Measurements from ENCODE around the gene ABR. TPM values are rescaled to one million over a fixed set of nuclear protein-coding genes. Genes with fewer than 3 reads are reported as not detected.
A peak's percentile ranks its signal among the peaks of the same experiment; 100 is the strongest.

ABR gene
- total and polyA plus RNA-seq, 4 donors = 41.8 to 172 (median 120) TPM

GRCh38 chr17:1010586-1010985 lies 169.2 kb downstream of the ABR start:
- intact Hi-C loops (cut with DNase I) = no loop called here
- peaks cover 0 to 3% of the 10 kb centered on the region in 2 donors for H3K4me1 ChIP-seq (ENCODE audit: control insufficient read depth in 1 of 2, insufficient read depth in 2 of 2, low read length in 2 of 2)
- H3K36me3 ChIP-seq (ENCODE audit: control insufficient read depth in 1 of 2, insufficient read depth in 2 of 2, low read length in 1 of 2) = peaks cover 0 to 2% of the 10 kb centered on the region in 2 donors
- WGBS, 2 donors = 80 to 83% methylated on average over 14 of the region's 14 CpGs
- no peak overlapping the region for H3K4me3 ChIP-seq (ENCODE audit: low read length in 2 of 2)
- H3K9me3 ChIP-seq (ENCODE audit: control insufficient read depth, low read length) = no peaks in the 10 kb centered on the region
- ATAC-seq (ENCODE audit: low FRiP score) = no peak
- DNase-seq = peak in 1 of 2 donors; percentile 46
- no peak overlapping the region for H3K27ac ChIP-seq (ENCODE audit: low read depth in 1 of 2, low read length in 2 of 2)
- H3K27me3 ChIP-seq (ENCODE audit: control insufficient read depth in 1 of 2, insufficient read depth in 2 of 2, low read length in 1 of 2) = no peaks in the 10 kb centered on the region

DNA sequence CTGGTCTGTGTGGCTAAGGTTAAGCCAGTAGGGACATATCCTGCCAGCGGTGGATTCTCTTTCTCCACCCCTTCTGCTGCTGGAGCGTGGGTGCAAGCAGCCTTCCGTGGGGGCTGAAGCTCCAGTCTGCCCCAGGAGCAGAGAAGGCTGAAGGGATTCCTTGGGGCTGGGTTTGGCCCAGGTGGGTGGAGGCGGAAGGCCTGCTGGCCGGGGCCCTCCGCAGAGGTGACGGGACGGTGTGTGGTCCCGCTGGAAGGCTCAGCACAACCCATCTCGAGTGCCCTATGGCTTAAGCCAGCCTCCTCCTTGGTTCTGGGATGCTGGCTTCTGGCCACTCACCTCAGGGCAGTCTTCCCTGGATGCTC lies 169.7 kb downstream of the ABR start:
- intact Hi-C loops (cut with DNase I) = no loop called here
- ATAC-seq (ENCODE audit: low FRiP score) (no peak), DNase-seq (no peak)
- peaks cover 0 to 2% of the 10 kb centered on the region in 2 donors for H3K36me3 ChIP-seq (ENCODE audit: control insufficient read depth in 1 of 2, insufficient read depth in 2 of 2, low read length in 1 of 2)
- peaks cover 0 to 5% of the 10 kb centered on the region in 2 donors for H3K4me1 ChIP-seq (ENCODE audit: control insufficient read depth in 1 of 2, insufficient read depth in 2 of 2, low read length in 2 of 2)
- H3K27ac ChIP-seq (ENCODE audit: low read depth in 1 of 2, low read length in 2 of 2) = peak overlapping the region in 1 of 2 donors; percentile 9
- no peaks in the 10 kb centered on the region for H3K27me3 ChIP-seq (ENCODE audit: control insufficient read depth in 1 of 2, insufficient read depth in 2 of 2, low read length in 1 of 2)
- H3K4me3 ChIP-seq (ENCODE audit: low read length in 2 of 2) = no peak overlapping the region
- WGBS, 2 donors = 73 to 75% methylated on average over 10 of the region's 10 CpGs
- H3K9me3 ChIP-seq (ENCODE audit: control insufficient read depth, low read length) = no peaks in the 10 kb centered on the region

DNA sequence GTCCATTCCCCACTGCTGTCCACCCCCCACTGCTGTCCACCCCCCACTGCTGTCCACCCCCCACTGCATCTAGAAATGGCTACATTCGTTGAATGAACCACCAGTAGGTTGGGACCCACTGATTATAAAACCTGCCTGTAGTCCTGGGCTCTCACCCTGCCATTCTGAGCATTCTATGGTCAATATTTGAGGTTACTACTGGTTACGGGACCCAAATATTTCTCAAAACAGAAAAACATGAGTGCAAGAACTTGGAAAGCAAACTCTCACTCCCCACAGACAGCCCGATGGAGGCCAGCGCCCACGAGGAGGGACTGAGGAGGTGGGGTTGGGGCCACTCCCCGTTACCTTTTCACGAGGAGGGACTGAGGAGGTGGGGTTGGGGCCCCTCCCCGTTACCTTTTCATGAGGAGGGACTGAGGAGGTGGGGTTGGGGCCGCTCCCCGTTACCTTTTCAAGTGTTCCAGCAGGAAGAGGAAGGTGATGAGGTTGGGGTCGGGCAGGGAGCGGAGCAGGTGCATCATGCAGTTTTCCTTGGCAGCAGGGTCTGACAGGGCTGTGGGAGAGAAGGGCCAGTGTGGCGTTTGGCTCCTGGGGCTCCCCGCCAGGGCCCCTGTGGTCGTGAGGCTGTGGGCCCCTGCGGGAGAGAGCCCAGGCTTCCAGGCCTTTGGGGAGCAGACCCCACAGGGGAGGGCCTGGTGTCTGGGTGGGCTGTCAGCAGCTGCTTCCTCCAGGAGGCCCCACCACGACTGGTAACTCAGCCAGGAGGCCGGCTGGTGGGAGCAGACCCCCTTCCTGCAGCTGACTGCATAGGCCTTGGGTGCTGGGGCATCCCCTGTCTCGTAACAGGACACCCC lies 170.3 kb downstream of the ABR start:
- H3K36me3 ChIP-seq (ENCODE audit: control insufficient read depth in 1 of 2, insufficient read depth in 2 of 2, low read length in 1 of 2) = peaks cover 0 to 2% of the 10 kb centered on the region in 2 donors
- H3K4me3 ChIP-seq (ENCODE audit: low read length in 2 of 2) = no peak overlapping the region
- intact Hi-C loops (cut with DNase I) = loop anchor here (5.0 to 10.0 kb wide), 2 partner anchors 38 to 95 kb away; no protein-coding TSS in a partner anchor
- peak; percentile 42 to 70 for DNase-seq
- no peak for ATAC-seq (ENCODE audit: low FRiP score)
- H3K27ac ChIP-seq (ENCODE audit: low read depth in 1 of 2, low read length in 2 of 2) = peak overlapping the region in 1 of 2 donors; percentile 9
- WGBS, 2 donors = 64 to 68% methylated on average over 18 to 19 of the region's 19 CpGs
- H3K9me3 ChIP-seq (ENCODE audit: control insufficient read depth, low read length) = no peaks in the 10 kb centered on the region
- peaks cover 0 to 5% of the 10 kb centered on the region in 2 donors for H3K4me1 ChIP-seq (ENCODE audit: control insufficient read depth in 1 of 2, insufficient read depth in 2 of 2, low read length in 2 of 2)
- no peaks in the 10 kb centered on the region for H3K27me3 ChIP-seq (ENCODE audit: control insufficient read depth in 1 of 2, insufficient read depth in 2 of 2, low read length in 1 of 2)

DNA sequence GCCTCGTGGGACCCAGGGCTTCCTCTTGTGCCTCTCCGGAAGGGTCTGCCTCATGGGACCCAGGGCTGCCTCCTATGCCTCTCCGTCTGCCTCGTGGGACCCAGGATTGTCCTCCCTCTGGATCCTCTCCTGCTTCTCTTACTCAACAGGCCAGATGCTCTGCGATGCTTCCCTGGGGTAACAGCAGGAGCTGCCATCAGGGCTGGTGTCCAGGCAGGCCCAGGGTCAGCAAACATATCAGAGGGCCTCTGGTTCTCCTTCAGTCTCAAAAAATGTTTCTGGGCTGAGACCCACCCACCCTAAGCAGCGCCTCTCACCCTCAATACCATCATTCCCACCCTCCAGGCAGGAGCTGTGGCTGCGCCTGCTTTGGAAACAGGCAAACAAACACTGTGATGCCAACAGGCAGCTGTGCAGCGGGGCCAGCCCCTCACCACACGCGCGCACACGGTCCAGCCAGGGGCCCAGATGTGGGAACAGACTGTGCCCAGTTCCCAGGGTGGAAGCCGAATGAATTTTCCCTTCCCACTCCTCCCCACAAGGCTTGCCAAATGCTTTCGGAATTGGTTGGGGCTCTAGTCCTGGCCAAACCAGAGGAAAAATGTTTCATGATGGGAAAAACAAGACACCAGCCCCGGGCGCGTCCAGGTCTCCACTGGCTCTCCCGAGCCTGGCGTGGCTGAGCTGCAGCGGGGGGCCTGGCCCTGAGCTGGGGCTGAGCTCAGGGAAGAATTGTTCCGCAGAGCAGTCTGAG lies 171.6 kb downstream of the ABR start:
- intact Hi-C loops (cut with DNase I) = loop anchor here (5.0 to 10.0 kb wide), 2 partner anchors 39 to 97 kb away; no protein-coding TSS in a partner anchor
- 5 to 8% methylated on average over 20 to 21 of the region's 21 CpGs for WGBS, 2 donors
- ATAC-seq (ENCODE audit: low FRiP score) (peak; percentile 80), DNase-seq (peak; percentile 74 to 87)
- Histone ChIP-seq H3K4me1 (ENCODE audit: control insufficient read depth in 1 of 2, insufficient read depth in 2 of 2, low read length in 2 of 2) (peaks cover 0 to 5% of the 10 kb centered on the region in 2 donors), H3K9me3 (ENCODE audit: control insufficient read depth, low read length) (no peaks in the 10 kb centered on the region), H3K36me3 (ENCODE audit: control insufficient read depth in 1 of 2, insufficient read depth in 2 of 2, low read length in 1 of 2) (peaks cover 0 to 2% of the 10 kb centered on the region in 2 donors), H3K27me3 (ENCODE audit: control insufficient read depth in 1 of 2, insufficient read depth in 2 of 2, low read length in 1 of 2) (no peaks in the 10 kb centered on the region), H3K4me3 (ENCODE audit: low read length in 2 of 2) (no peak overlapping the region), H3K27ac (ENCODE audit: low read depth in 1 of 2, low read length in 2 of 2) (peak overlapping the region; percentile 36 to 82)

DNA sequence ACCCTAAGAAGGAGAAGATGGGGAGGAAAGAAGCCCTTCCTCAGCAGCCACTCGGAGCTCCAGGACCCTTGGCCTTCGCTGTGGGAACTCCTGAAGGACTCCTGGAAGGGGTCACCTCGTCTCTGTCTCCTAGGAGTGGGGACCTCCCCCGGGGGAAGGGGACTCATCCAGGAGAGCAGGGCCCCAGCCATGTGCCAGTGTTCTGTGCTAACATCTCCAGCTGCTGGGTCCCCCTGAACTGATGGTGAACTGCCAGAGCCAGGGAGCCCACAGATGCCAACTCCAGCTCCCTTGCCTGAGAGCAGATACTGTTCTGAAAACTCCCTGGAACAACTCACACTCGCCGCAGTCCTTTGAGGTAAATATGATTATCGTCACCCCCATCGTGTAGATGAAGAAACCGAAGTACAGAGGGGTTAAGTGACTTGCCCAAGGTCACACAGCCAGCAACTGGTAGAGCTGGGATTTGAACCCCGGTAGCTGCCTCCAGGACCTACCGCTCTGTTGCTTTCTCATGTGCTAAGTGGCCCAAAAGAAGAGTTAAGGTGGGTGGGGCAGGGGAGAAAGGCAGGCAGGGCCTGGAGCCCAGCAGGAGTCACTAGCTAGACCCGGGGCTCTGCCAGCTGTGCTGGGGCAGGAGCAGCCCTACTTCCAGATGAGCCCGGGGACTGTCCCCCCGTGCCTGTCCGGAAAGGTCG lies 172.3 kb downstream of the ABR start:
- 61 to 66% methylated on average over 16 of the region's 16 CpGs for WGBS, 2 donors
- no peak for ATAC-seq (ENCODE audit: low FRiP score)
- Histone ChIP-seq H3K36me3 (ENCODE audit: control insufficient read depth in 1 of 2, insufficient read depth in 2 of 2, low read length in 1 of 2) (peaks cover 0 to 2% of the 10 kb centered on the region in 2 donors), H3K27me3 (ENCODE audit: control insufficient read depth in 1 of 2, insufficient read depth in 2 of 2, low read length in 1 of 2) (no peaks in the 10 kb centered on the region), H3K4me1 (ENCODE audit: control insufficient read depth in 1 of 2, insufficient read depth in 2 of 2, low read length in 2 of 2) (peaks cover 0 to 5% of the 10 kb centered on the region in 2 donors), H3K9me3 (ENCODE audit: control insufficient read depth, low read length) (no peaks in the 10 kb centered on the region), H3K4me3 (ENCODE audit: low read length in 2 of 2) (no peak overlapping the region), H3K27ac (ENCODE audit: low read depth in 1 of 2, low read length in 2 of 2) (peak overlapping the region; percentile 36 to 41)
- intact Hi-C loops (cut with DNase I) = loop anchor here (5.0 to 10.0 kb wide), 2 partner anchors 40 to 97 kb away; no protein-coding TSS in a partner anchor
- DNase-seq = no peak

DNA sequence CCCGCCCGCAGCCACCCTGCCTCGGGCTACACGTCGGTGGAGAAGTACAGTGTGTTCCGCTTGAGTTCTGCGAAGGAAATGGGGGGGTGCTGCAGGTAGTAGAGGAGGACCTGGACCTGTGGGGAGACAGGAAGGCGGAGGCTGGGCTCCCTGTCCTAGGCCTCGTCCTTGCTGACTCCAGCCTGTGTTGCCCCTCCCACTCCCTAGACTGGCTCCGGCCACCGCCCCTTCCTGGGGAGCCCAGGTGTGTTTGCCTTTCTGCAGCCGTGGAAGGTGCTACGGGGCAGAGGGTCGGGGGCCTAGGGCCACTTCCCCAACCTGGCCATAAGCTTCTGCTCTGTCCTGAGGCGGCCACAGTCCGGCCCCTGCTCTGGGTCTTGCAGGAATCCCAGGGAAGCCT lies 173.7 kb downstream of the ABR start:
- intact Hi-C loops (cut with DNase I) = loop anchor here (5.0 to 10.0 kb wide), 2 partner anchors 41 to 99 kb away; no protein-coding TSS in a partner anchor
- ATAC-seq (ENCODE audit: low FRiP score) = no peak

GRCh38 chr17:1005361-1005946 lies 174.3 kb downstream of the ABR start:
- no peaks in the 10 kb centered on the region for H3K9me3 ChIP-seq (ENCODE audit: control insufficient read depth, low read length)
- peaks cover 0 to 5% of the 10 kb centered on the region in 2 donors for H3K4me1 ChIP-seq (ENCODE audit: control insufficient read depth in 1 of 2, insufficient read depth in 2 of 2, low read length in 2 of 2)
- intact Hi-C loops (cut with DNase I) = loop anchor here (2.0 to 10.0 kb wide), 3 partner anchors 41 to 99 kb away; no protein-coding TSS in a partner anchor
- WGBS, 2 donors = 3 to 5% methylated on average over 23 of the region's 23 CpGs
- no peaks in the 10 kb centered on the region for H3K27me3 ChIP-seq (ENCODE audit: control insufficient read depth in 1 of 2, insufficient read depth in 2 of 2, low read length in 1 of 2)
- H3K36me3 ChIP-seq (ENCODE audit: control insufficient read depth in 1 of 2, insufficient read depth in 2 of 2, low read length in 1 of 2) = no peaks in the 10 kb centered on the region
- peak overlapping the region; percentile 32 to 53 for H3K27ac ChIP-seq (ENCODE audit: low read depth in 1 of 2, low read length in 2 of 2)
- H3K4me3 ChIP-seq (ENCODE audit: low read length in 2 of 2) = no peak overlapping the region
- ATAC-seq (ENCODE audit: low FRiP score) (peak; percentile 43), DNase-seq (peak; percentile 85 to 90)

More for the DNA sequence above, 173.7 kb downstream of the ABR start:
- no peak overlapping the region for H3K4me3 ChIP-seq (ENCODE audit: low read length in 2 of 2)
- peak; percentile 54 to 71 for DNase-seq
- peak overlapping the region; percentile 32 to 77 for H3K27ac ChIP-seq (ENCODE audit: low read depth in 1 of 2, low read length in 2 of 2)
- H3K27me3 ChIP-seq (ENCODE audit: control insufficient read depth in 1 of 2, insufficient read depth in 2 of 2, low read length in 1 of 2) = no peaks in the 10 kb centered on the region
- no peaks in the 10 kb centered on the region for H3K36me3 ChIP-seq (ENCODE audit: control insufficient read depth in 1 of 2, insufficient read depth in 2 of 2, low read length in 1 of 2)
- WGBS, 2 donors = 31 to 42% methylated on average over 15 to 16 of the region's 16 CpGs
- peaks cover 0 to 5% of the 10 kb centered on the region in 2 donors for H3K4me1 ChIP-seq (ENCODE audit: control insufficient read depth in 1 of 2, insufficient read depth in 2 of 2, low read length in 2 of 2)
- H3K9me3 ChIP-seq (ENCODE audit: control insufficient read depth, low read length) = no peaks in the 10 kb centered on the region
